SJSA1 (cell line): ENCODE data around the gene LRRK2. TPM values are rescaled to one million over a fixed set of nuclear protein-coding genes. Genes with fewer than 3 reads are reported as not detected.

Source experiments
- DNase-seq, 2 experiments: peaks; one replicate each; pipeline ENCODE4 v3.0.0-alpha.2; 2015 to 2020; ENCODE audit warnings: low spot score in 2 of 2, low read depth in 1 of 2
- H3K27ac ChIP-seq: fragments of 250-450 bp; sonication (Bioruptor Pico); 2 replicates; pipeline ENCODE4 v1.5.1; 2020; ENCODE audit warnings: mild to moderate bottlenecking, moderate library complexity
- H3K27me3 ChIP-seq: fragments of 250-450 bp; sonication (Bioruptor Pico); replicated peaks from 2 replicates; pipeline ENCODE4 v1.5.1; 2020; ENCODE audit warnings: mild to moderate bottlenecking, moderate library complexity
- H3K36me3 ChIP-seq: fragments of 250-450 bp; sonication (Bioruptor Pico); 2 replicates; pipeline ENCODE4 v1.5.1; 2020; ENCODE audit warnings: mild to moderate bottlenecking
- H3K4me1 ChIP-seq: fragments of 250-450 bp; sonication (Bioruptor Pico); replicated peaks from 2 replicates; pipeline ENCODE4 v1.6.1; 2021; ENCODE audit warnings: mild to moderate bottlenecking
- H3K4me3 ChIP-seq: fragments of 250-450 bp; sonication (Bioruptor Pico); 2 replicates; pipeline ENCODE4 v1.5.1; 2020; ENCODE audit warnings: mild to moderate bottlenecking
- H3K9me3 ChIP-seq: fragments of 250-450 bp; sonication (Bioruptor Pico); replicated peaks from 2 replicates; pipeline ENCODE4 v1.5.1; 2020; ENCODE audit warnings: mild to moderate bottlenecking
- total RNA-seq: library from RNA; depleted of rRNA; stranded (reverse); fragments of >200 nt; shearing (Covaris generic); gene quantifications from 2 replicates; pipeline ENCODE4 v1.2.3, GENCODE V29; 2014

Gene LRRK2
- total RNA-seq, 1 experiment from 2014 or later: 0.11 TPM

- no peaks in the 10 kb centered on the region for H3K36me3 ChIP-seq
- DNase-seq: no peak
- no peak overlapping the region for H3K27ac ChIP-seq
- no peaks in the 10 kb centered on the region for H3K4me1 ChIP-seq
- no peaks in the 10 kb centered on the region for H3K27me3 ChIP-seq
- no peaks in the 10 kb centered on the region for H3K9me3 ChIP-seq
- H3K4me3 ChIP-seq: no peak overlapping the region
These were observed 62.7 kb downstream of the LRRK2 start for GRCh38 chr12:40287369-40287975.

- no peak for DNase-seq
- no peaks in the 10 kb centered on the region for H3K27me3 ChIP-seq
- H3K27ac ChIP-seq: no peak overlapping the region
- H3K36me3 ChIP-seq: no peaks in the 10 kb centered on the region
- H3K9me3 ChIP-seq: no peaks in the 10 kb centered on the region
- H3K4me3 ChIP-seq: no peak overlapping the region
- no peaks in the 10 kb centered on the region for H3K4me1 ChIP-seq
These were observed 68.1 kb downstream of the LRRK2 start for GRCh38 chr12:40292788-40293429.

- no peaks in the 10 kb centered on the region for H3K36me3 ChIP-seq
- DNase-seq: no peak
- H3K27me3 ChIP-seq: no peaks in the 10 kb centered on the region
- no peaks in the 10 kb centered on the region for H3K4me1 ChIP-seq
- H3K9me3 ChIP-seq: no peaks in the 10 kb centered on the region
- H3K4me3 ChIP-seq: no peak overlapping the region
- H3K27ac ChIP-seq: no peak overlapping the region
These were observed 73.5 kb downstream of the LRRK2 start for GRCh38 chr12:40298341-40298740.

GRCh38 chr12:40300490-40300889 lies 75.7 kb downstream of the LRRK2 start:
- no peak for DNase-seq
- Histone ChIP-seq H3K27ac (no peak overlapping the region), H3K36me3 (no peaks in the 10 kb centered on the region), H3K4me1 (no peaks in the 10 kb centered on the region), H3K4me3 (no peak overlapping the region), H3K9me3 (no peaks in the 10 kb centered on the region), H3K27me3 (no peaks in the 10 kb centered on the region)

GRCh38 chr12:40309001-40309400 lies 84.2 kb downstream of the LRRK2 start:
- DNase-seq: no peak
- Histone ChIP-seq H3K27ac (no peak overlapping the region), H3K27me3 (no peaks in the 10 kb centered on the region), H3K4me1 (no peaks in the 10 kb centered on the region), H3K9me3 (no peaks in the 10 kb centered on the region), H3K36me3 (no peaks in the 10 kb centered on the region), H3K4me3 (no peak overlapping the region)

- no peaks in the 10 kb centered on the region for H3K9me3 ChIP-seq
- no peaks in the 10 kb centered on the region for H3K27me3 ChIP-seq
- H3K36me3 ChIP-seq: no peaks in the 10 kb centered on the region
- DNase-seq: no peak
- H3K27ac ChIP-seq: no peak overlapping the region
- H3K4me1 ChIP-seq: no peaks in the 10 kb centered on the region
- no peak overlapping the region for H3K4me3 ChIP-seq
These were observed 85.4 kb downstream of the LRRK2 start for GRCh38 chr12:40310211-40310610.

- H3K27ac ChIP-seq: no peak overlapping the region
- H3K4me3 ChIP-seq: no peak overlapping the region
- no peak for DNase-seq
- H3K27me3 ChIP-seq: no peaks in the 10 kb centered on the region
- no peaks in the 10 kb centered on the region for H3K36me3 ChIP-seq
- H3K4me1 ChIP-seq: no peaks in the 10 kb centered on the region
- no peaks in the 10 kb centered on the region for H3K9me3 ChIP-seq
These were observed 87.4 kb downstream of the LRRK2 start for GRCh38 chr12:40312196-40312595.

- no peak overlapping the region for H3K27ac ChIP-seq
These were observed 88.3 kb downstream of the LRRK2 start for GRCh38 chr12:40312982-40313576.

GRCh38 chr12:40313928-40314327 lies 89.1 kb downstream of the LRRK2 start:
- H3K9me3 ChIP-seq: no peaks in the 10 kb centered on the region
- H3K27ac ChIP-seq: no peak overlapping the region

More at GRCh38 chr12:40312982-40313576, 88.3 kb downstream of the LRRK2 start:
- H3K27me3 ChIP-seq: no peaks in the 10 kb centered on the region
- DNase-seq: no peak
- H3K9me3 ChIP-seq: no peaks in the 10 kb centered on the region
- H3K4me3 ChIP-seq: no peak overlapping the region
- H3K4me1 ChIP-seq: no peaks in the 10 kb centered on the region
- no peaks in the 10 kb centered on the region for H3K36me3 ChIP-seq

GRCh38 chr12:40314927-40315326 lies 90.1 kb downstream of the LRRK2 start:
- Histone ChIP-seq H3K4me1 (no peaks in the 10 kb centered on the region), H3K36me3 (no peaks in the 10 kb centered on the region), H3K27me3 (no peaks in the 10 kb centered on the region), H3K27ac (no peak overlapping the region), H3K9me3 (no peaks in the 10 kb centered on the region), H3K4me3 (no peak overlapping the region)
- no peak for DNase-seq

More at GRCh38 chr12:40313928-40314327, 89.1 kb downstream of the LRRK2 start:
- H3K4me1 ChIP-seq: no peaks in the 10 kb centered on the region
- no peak overlapping the region for H3K4me3 ChIP-seq
- no peaks in the 10 kb centered on the region for H3K36me3 ChIP-seq
- DNase-seq: no peak
- no peaks in the 10 kb centered on the region for H3K27me3 ChIP-seq

- H3K36me3 ChIP-seq: no peaks in the 10 kb centered on the region
- H3K4me3 ChIP-seq: no peak overlapping the region
- H3K4me1 ChIP-seq: no peaks in the 10 kb centered on the region
- no peak for DNase-seq
- no peak overlapping the region for H3K27ac ChIP-seq
- H3K9me3 ChIP-seq: no peaks in the 10 kb centered on the region
- no peaks in the 10 kb centered on the region for H3K27me3 ChIP-seq
These were observed 90.6 kb downstream of the LRRK2 start for GRCh38 chr12:40315375-40315774.

- Histone ChIP-seq H3K4me3 (no peak overlapping the region), H3K4me1 (no peaks in the 10 kb centered on the region), H3K27ac (no peak overlapping the region), H3K27me3 (no peaks in the 10 kb centered on the region), H3K9me3 (no peaks in the 10 kb centered on the region), H3K36me3 (no peaks in the 10 kb centered on the region)
- no peak for DNase-seq
These were observed 99.5 kb downstream of the LRRK2 start for GRCh38 chr12:40324261-40324660.

GRCh38 chr12:40325349-40325960 lies 100.7 kb downstream of the LRRK2 start:
- Histone ChIP-seq H3K4me1 (no peaks in the 10 kb centered on the region), H3K27me3 (no peaks in the 10 kb centered on the region), H3K27ac (no peak overlapping the region), H3K36me3 (no peaks in the 10 kb centered on the region), H3K4me3 (no peak overlapping the region), H3K9me3 (no peaks in the 10 kb centered on the region)
- no peak for DNase-seq

GRCh38 chr12:40327535-40327934 lies 102.7 kb downstream of the LRRK2 start:
- Histone ChIP-seq H3K27me3 (no peaks in the 10 kb centered on the region), H3K9me3 (no peaks in the 10 kb centered on the region), H3K4me3 (no peak overlapping the region), H3K4me1 (no peaks in the 10 kb centered on the region), H3K27ac (no peak overlapping the region), H3K36me3 (no peaks in the 10 kb centered on the region)
- no peak for DNase-seq
